ENCODE data around the gene CYP2B6.

GRCh38 chr19:40960062-40960685 lies 30.9 kb upstream of the CYP2B6 start:
- TF ChIP-seq, protein P1, sequence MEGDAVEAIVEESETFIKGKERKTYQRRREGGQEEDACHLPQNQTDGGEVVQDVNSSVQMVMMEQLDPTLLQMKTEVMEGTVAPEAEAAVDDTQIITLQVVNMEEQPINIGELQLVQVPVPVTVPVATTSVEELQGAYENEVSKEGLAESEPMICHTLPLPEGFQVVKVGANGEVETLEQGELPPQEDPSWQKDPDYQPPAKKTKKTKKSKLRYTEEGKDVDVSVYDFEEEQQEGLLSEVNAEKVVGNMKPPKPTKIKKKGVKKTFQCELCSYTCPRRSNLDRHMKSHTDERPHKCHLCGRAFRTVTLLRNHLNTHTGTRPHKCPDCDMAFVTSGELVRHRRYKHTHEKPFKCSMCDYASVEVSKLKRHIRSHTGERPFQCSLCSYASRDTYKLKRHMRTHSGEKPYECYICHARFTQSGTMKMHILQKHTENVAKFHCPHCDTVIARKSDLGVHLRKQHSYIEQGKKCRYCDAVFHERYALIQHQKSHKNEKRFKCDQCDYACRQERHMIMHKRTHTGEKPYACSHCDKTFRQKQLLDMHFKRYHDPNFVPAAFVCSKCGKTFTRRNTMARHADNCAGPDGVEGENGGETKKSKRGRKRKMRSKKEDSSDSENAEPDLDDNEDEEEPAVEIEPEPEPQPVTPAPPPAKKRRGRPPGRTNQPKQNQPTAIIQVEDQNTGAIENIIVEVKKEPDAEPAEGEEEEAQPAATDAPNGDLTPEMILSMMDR (IDR thresholded peaks at IDR 0.05) = no peak
- no peak for TF ChIP-seq POLR2A (IDR thresholded peaks at IDR 0.05)

All from body of pancreas (tissue), 4 donors.